ENCODE results near the gene GPX4. TPM values are rescaled to one million over a fixed set of nuclear protein-coding genes. Genes with fewer than 3 reads are reported as not detected.

GPX4 gene, protein sequence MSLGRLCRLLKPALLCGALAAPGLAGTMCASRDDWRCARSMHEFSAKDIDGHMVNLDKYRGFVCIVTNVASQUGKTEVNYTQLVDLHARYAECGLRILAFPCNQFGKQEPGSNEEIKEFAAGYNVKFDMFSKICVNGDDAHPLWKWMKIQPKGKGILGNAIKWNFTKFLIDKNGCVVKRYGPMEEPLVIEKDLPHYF
- total RNA-seq (2022; extraction: Qiagen RNA extraction): 425 to 512 TPM (median 484 TPM) in 5 replicates

DNA sequence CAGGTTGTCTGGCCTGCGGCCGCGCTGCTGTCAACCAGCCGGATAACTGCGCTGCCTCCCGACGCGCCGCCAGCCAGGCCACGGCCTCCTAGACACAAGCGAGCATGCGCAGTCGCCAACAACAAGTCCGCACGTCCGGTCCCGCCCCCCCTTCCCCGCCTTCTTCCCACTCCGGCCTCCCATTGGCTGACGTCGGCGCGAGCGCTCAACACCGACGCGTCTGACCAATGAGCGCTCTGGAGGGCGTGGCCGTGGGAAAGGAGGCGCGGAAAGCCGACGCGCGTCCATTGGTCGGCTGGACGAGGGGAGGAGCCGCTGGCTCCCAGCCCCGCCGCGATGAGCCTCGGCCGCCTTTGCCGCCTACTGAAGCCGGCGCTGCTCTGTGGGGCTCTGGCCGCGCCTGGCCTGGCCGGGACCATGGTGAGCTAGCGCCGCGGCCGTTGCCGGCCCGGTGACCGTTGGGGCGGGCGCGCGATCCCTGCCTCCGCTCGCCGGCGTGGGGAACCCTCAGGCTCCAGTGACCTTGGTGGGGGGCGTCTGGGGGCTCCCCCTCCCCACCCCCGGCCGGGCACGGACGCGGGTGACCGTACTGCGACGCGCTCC lies at the start of gene GPX4:
GPX4 (plus strand) TSS at position 287 of the 603 bp plus-strand sequence; CDS start at position 337, 50 bp downstream.

DNA sequence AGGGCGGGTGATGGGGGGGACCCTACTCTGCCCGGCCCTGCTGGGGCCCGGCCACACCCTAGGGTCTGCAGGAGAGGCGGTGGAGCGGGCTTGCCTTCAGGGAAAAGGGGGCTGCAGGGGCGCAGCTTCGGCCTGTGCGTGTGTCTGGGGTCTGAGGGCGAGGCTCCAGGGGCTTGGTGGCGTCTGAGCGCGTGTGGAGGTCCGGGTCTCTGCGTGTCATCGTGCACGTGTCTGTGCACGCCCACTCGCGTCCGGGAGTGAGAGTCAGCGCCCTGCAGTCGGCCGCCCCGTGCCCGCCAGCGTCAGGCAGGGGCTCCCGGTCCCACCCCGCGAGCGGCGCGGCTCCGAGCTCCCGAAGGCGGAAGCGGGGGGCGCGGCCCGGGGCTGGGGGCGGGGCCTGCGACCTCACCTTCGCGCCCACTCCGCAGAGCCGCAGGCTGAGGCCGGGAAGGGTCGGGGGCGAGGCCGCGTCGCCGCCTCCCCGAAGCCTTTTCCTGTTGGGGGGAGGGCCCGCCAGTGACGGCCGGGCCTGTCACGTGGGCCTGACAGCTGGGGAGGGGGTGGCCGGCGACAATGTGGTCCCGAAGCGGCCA lies 37.0 kb upstream of the GPX4 start, which contains the start of gene ARHGAP45:
ARHGAP45 (plus strand) TSS at position 420 of the 593 bp plus-strand sequence. CDS start 239 bp downstream, outside the sequence.

DNA sequence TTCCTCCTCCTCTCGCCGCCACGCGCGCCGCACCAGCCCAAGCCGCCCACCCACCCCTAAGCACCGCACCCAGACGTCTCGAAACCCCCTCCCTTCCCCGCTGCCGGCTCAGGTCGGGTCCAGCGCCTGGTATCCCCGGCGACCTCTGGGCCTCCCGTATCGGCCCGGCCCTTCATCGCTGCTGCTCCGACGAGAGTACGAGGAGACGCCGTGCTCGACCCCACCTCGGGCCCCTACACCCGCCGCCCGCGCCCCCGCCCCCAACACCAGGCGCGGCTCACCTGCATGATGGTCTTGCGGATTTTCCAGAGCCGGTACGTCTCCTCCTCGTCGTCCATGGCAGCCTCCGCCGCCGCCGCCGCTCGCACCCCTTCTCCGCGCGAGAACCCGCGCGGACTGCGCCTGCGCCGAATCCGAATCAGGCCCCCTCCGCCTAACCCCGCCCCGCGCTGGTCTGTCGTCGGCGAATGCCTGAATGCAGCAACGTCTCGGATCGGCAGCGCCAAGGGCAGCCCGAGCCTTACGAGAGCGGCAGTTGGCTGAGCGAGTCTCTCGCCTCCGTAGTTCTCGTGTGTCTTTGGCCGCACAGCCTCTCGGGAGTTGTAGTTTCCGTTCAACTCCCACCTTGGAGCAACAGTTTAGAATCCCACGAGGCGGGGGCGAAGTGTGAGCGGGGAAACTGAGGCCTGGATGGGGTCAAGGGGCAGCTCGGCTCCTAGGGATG lies 8.7 kb upstream of the GPX4 start, which contains the start of gene POLR2E:
POLR2E (minus strand) TSS at position 398 of the 724 bp plus-strand sequence; CDS start at position 338, 60 bp downstream.

Other genes with a start within 250 kb of the GPX4 start
- gene CFD, start 244.3 kb upstream of the GPX4 start, total RNA-seq (2022; extraction: Qiagen RNA extraction): 10.4 to 27.5 TPM (median 22.2 TPM) in 5 replicates
- 11.6 to 25.0 TPM (median 22.0 TPM) in 5 replicates for gene MED16, start 210.8 kb upstream of the GPX4 start, total RNA-seq (2022; extraction: Qiagen RNA extraction)
- gene RNU6-9, start 210.5 kb upstream of the GPX4 start, total RNA-seq (2022; extraction: Qiagen RNA extraction): not detected in 5 replicates
- 25.9 to 43.5 TPM (median 37.1 TPM) in 5 replicates for gene R3HDM4, start 190.8 kb upstream of the GPX4 start, total RNA-seq (2022; extraction: Qiagen RNA extraction)
- gene KISS1R, start 186.7 kb upstream of the GPX4 start, total RNA-seq (2022; extraction: Qiagen RNA extraction): 0.31 to 0.65 TPM (median 0.54 TPM) in 4 of 5 replicates, not detected in the other
- gene ARID3A, start 178.0 kb upstream of the GPX4 start, total RNA-seq (2022; extraction: Qiagen RNA extraction): 3.2 to 5.3 TPM (median 5.3 TPM) in 5 replicates
- 40.8 to 72.1 TPM (median 67.5 TPM) in 5 replicates for gene WDR18, start 119.6 kb upstream of the GPX4 start, total RNA-seq (2022; extraction: Qiagen RNA extraction)
- gene GRIN3B, start 103.6 kb upstream of the GPX4 start, total RNA-seq (2022; extraction: Qiagen RNA extraction): 1.8 to 5.0 TPM (median 2.5 TPM) in 5 replicates
- 71.4 to 134 TPM (median 123 TPM) in 5 replicates for gene TMEM259, start 82.9 kb upstream of the GPX4 start, total RNA-seq (2022; extraction: Qiagen RNA extraction)
- gene RNU6-2, start 82.5 kb upstream of the GPX4 start, total RNA-seq (2022; extraction: Qiagen RNA extraction): not detected in 5 replicates
- 66.3 to 85.2 TPM (median 76.4 TPM) in 5 replicates for gene CNN2, start 77.4 kb upstream of the GPX4 start, total RNA-seq (2022; extraction: Qiagen RNA extraction)
- 8.7 to 16.2 TPM (median 12.6 TPM) in 5 replicates for gene ABCA7, start 63.9 kb upstream of the GPX4 start, total RNA-seq (2022; extraction: Qiagen RNA extraction)
- 1.9 to 4.3 TPM (median 4.1 TPM) in 5 replicates for gene ARHGAP45, start 36.8 kb upstream of the GPX4 start, total RNA-seq (2022; extraction: Qiagen RNA extraction)
- 206 to 247 TPM (median 231 TPM) in 5 replicates for gene POLR2E, start 8.6 kb upstream of the GPX4 start, total RNA-seq (2022; extraction: Qiagen RNA extraction)
- gene SBNO2, start 70.3 kb downstream of the GPX4 start, total RNA-seq (2022; extraction: Qiagen RNA extraction): 23.2 to 39.6 TPM (median 36.2 TPM) in 5 replicates
- 31.4 to 37.3 TPM (median 35.9 TPM) in 5 replicates for gene STK11, start 101.8 kb downstream of the GPX4 start, total RNA-seq (2022; extraction: Qiagen RNA extraction)
- 2.2 to 4.6 TPM (median 4.4 TPM) in 5 replicates for gene CBARP, start 134.0 kb downstream of the GPX4 start, total RNA-seq (2022; extraction: Qiagen RNA extraction)
- 76.6 to 174 TPM (median 172 TPM) in 5 replicates for gene ATP5F1D, start 137.8 kb downstream of the GPX4 start, total RNA-seq (2022; extraction: Qiagen RNA extraction)
- gene MIDN, start 144.6 kb downstream of the GPX4 start, total RNA-seq (2022; extraction: Qiagen RNA extraction): 42.8 to 54.2 TPM (median 50.7 TPM) in 5 replicates
- gene CIRBP, start 165.3 kb downstream of the GPX4 start, total RNA-seq (2022; extraction: Qiagen RNA extraction): 94.0 to 177 TPM (median 104 TPM) in 5 replicates
- 43.0 to 92.1 TPM (median 78.4 TPM) in 5 replicates for gene FAM174C, start 171.5 kb downstream of the GPX4 start, total RNA-seq (2022; extraction: Qiagen RNA extraction)
- gene EFNA2, start 181.9 kb downstream of the GPX4 start, total RNA-seq (2022; extraction: Qiagen RNA extraction): 1.5 to 2.4 TPM (median 1.7 TPM) in 5 replicates